Measurements from ENCODE around the gene DENND5A. TPM values are rescaled to one million over a fixed set of nuclear protein-coding genes. Genes with fewer than 3 reads are reported as not detected.
"Not testable (repeated sequence)": the region's sequence is repeated elsewhere in the genome, so short reads cannot be mapped to it uniquely, and the experiment has no call there.

DENND5A gene
- total and polyA plus RNA-seq, 8 donors: 20.0 to 32.1 (median 26.0) TPM

DNA sequence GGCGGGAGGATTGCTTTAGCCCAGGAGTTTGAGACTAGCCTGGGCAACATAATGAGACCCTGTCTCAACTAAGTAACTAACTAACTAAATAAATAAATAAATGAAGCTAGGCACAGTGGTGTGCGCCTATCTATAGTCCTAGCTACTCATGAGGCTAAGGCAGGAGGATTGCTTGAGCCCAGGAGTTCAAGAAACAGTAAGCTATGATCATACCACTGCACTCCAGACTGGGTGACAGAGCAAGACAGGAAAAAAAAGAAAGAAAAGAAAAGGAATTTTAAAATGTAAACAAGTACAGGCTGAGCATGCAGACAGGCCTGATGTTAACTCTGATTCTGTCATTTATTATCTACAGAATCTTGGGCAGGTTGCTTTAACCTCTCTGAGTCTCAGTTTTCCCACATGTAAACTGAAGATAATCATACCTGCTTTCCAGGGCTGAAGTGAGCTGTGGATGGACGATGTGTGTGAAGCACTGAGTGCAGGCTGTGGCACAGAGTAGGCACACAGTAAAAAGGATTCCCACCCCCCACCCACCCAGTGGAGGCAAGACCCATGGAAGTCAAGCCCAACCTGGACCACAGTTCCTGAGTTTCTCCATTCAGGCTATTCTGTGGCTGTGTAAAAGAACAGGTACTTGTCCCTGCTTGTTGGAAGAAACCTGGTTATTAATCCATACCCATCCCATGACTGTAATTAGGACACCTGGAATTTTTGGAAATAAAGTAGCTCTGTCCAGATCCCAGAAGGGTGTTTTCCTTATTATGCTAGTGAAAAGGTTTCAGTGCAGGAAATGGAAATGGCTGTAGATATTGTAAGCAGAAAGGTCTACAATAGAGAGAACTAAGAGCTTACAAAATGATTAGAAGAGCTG is 155.1 kb downstream of the DENND5A start:
- Histone ChIP-seq H3K4me3 (no peak overlapping the region), H3K27me3 (no peaks in the 10 kb centered on the region), H3K36me3 (no peaks in the 10 kb centered on the region), H3K4me1 (peaks cover 0 to 6% (median 0%) of the 10 kb centered on the region in 3 donors), H3K27ac (peak overlapping the region in 1 of 4 donors; percentile 14), H3K9me3 (no peaks in the 10 kb centered on the region)
- intact Hi-C loops (cut with DNase I): no loop called here
- TF ChIP-seq, protein P1, sequence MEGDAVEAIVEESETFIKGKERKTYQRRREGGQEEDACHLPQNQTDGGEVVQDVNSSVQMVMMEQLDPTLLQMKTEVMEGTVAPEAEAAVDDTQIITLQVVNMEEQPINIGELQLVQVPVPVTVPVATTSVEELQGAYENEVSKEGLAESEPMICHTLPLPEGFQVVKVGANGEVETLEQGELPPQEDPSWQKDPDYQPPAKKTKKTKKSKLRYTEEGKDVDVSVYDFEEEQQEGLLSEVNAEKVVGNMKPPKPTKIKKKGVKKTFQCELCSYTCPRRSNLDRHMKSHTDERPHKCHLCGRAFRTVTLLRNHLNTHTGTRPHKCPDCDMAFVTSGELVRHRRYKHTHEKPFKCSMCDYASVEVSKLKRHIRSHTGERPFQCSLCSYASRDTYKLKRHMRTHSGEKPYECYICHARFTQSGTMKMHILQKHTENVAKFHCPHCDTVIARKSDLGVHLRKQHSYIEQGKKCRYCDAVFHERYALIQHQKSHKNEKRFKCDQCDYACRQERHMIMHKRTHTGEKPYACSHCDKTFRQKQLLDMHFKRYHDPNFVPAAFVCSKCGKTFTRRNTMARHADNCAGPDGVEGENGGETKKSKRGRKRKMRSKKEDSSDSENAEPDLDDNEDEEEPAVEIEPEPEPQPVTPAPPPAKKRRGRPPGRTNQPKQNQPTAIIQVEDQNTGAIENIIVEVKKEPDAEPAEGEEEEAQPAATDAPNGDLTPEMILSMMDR (IDR thresholded peaks at IDR 0.05): no peak
- FAIRE-seq (no peak), DNase-seq (no peak), ATAC-seq (no peak)
- WGBS, 2 donors: 86 to 91% methylated on average over 3 of the region's 3 CpGs

DNA sequence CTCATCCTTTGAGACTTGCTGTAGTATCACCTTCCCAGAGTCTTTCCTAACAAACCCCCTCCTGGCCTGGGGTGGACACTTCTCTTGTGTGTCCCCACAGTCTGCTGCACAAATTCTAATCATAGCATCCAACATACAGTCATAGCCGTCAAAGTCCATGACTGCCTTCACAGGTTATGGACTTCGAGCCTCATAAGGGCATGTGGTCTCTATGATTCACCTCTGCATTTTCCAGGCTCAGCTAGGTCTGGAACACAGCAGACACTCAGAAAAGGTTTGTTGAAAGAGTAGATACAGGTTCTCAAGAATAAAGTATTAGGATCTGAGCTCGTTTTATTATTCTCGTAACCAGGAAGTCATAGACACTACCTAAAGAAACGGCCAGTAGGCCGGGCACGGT is 160.6 kb downstream of the DENND5A start:
- peak overlapping the region in 1 of 4 donors; percentile 66 for H3K27ac ChIP-seq
- TF ChIP-seq, protein P1 (IDR thresholded peaks at IDR 0.05): no peak

DNA sequence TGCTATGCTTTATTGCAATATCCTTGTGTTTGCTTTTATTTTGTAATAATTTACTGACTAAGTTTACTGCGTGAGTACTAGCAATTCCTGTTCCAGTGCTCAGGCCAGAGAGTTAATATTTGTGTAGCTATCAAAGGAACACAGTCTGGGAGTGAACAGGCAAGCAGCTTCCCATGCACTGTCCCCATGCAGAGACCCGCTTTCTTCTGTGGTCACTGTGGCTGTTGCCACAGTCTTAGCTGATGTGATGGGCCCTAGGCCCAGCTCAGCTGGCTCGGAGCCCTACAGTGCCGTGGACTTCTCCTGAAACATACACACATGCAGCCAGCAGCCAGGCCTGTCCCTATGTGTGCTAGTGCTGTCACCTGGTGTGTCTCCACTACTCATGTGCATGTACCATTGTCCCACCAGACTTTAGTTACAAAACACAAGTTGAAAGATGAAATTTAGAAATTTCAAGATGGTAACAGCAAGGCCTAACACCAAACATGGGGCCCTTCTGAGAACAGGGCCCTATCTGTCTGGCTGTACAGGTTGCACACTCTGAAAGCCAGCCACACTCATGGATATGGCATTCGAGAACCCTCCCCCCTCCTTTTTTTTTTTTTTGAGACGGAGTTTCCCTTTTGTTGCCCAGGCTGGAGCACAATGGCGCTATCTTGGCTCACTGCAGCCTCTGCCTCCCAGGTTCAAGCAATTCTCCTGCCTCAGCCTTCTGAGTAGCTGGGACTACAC is 161.4 kb downstream of the DENND5A start:
- DNase-seq (peak in 5 of 6 donors; percentile 44 to 78 (median 70)), ATAC-seq (peak; percentile 90 to 94 (median 92)), FAIRE-seq (no peak)
- TF ChIP-seq, protein P1 (IDR thresholded peaks at IDR 0.05): no peak
- H3K36me3 ChIP-seq: no peaks in the 10 kb centered on the region
- no peak overlapping the region for H3K4me3 ChIP-seq
- intact Hi-C loops (cut with DNase I): no loop called here
- no peaks in the 10 kb centered on the region for H3K9me3 ChIP-seq
- whole genome bisulfite sequencing, 2 donors: 44 to 46% methylated on average over 7 of the region's 7 CpGs
- H3K27ac ChIP-seq: peak overlapping the region in 2 of 4 donors; percentile 33 to 66
- no peaks in the 10 kb centered on the region for H3K27me3 ChIP-seq
- H3K4me1 ChIP-seq: peaks cover 7 to 15% (median 11%) of the 10 kb centered on the region in 3 donors

More for the DNA sequence above, 160.6 kb downstream of the DENND5A start:
- H3K27me3 ChIP-seq: no peaks in the 10 kb centered on the region
- no peaks in the 10 kb centered on the region for H3K36me3 ChIP-seq
- 94 to 97% methylated on average over 7 of the region's 7 CpGs for WGBS, 2 donors
- FAIRE-seq (no peak), ATAC-seq (peak in 1 of 4 donors; percentile 27), DNase-seq (no peak)
- H3K9me3 ChIP-seq: no peaks in the 10 kb centered on the region
- H3K4me1 ChIP-seq: peaks cover 7 to 15% (median 11%) of the 10 kb centered on the region in 3 donors
- intact Hi-C loops (cut with DNase I): no loop called here
- no peak overlapping the region for H3K4me3 ChIP-seq

DNA sequence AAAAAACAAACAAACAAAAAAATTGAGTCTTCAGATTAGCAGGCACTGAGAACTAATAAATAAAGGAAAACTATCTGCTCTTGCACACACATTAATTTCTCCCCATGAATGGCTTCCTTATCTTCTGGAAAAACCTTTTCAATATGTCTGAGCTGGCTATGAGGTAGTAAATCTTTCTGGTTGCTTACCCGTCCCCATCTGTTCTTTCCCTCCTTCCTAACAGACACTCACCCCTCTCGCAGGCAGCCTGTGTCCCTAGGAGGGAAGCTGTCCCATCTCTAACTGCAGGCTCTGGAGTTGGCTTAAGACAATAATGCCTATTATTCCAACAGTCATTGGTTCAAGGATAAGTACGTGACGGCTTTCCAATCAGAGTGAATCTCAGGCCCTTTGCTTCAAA is 165.5 kb downstream of the DENND5A start:
- TF ChIP-seq, protein P1 (IDR thresholded peaks at IDR 0.05): no peak
- DNase-seq: no peak
- no peak for FAIRE-seq
- 90 to 91% methylated on average over 4 of the region's 4 CpGs for WGBS, 2 donors
- no peaks in the 10 kb centered on the region for H3K9me3 ChIP-seq
- no peak overlapping the region for H3K4me3 ChIP-seq
- ATAC-seq: no peak
- H3K4me1 ChIP-seq: peaks cover 7 to 15% (median 11%) of the 10 kb centered on the region in 3 donors
- H3K36me3 ChIP-seq: no peaks in the 10 kb centered on the region
- H3K27ac ChIP-seq: no peak overlapping the region
- H3K27me3 ChIP-seq: no peaks in the 10 kb centered on the region
- intact Hi-C loops (cut with DNase I): no loop called here

DNA sequence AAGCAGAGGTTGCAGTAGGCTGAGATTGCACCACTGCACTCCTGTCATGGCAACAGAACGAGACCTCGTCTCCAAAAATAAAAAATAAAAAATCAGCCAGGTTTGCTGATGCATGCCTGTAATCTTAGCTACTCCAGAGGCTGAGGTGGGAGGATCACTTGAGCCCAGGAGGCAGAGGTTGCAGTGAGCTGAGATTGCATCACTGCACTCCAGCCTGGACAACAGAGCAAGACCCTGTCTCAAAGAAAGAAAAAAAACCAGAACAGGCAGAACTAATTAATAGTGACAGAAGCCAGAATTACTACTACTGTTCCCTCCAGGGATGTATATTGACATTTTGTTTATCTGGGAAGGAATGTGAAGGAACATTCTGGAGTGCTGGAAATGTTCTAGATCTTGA is 166.7 kb downstream of the DENND5A start:
- H3K9me3 ChIP-seq; H3K36me3 ChIP-seq; FAIRE-seq; DNase-seq; intact Hi-C loops (cut with DNase I); H3K27ac ChIP-seq; H3K4me3 ChIP-seq; ATAC-seq; H3K27me3 ChIP-seq: not testable (repeated sequence)
- 71 to 93% methylated on average over 2 of the region's 2 CpGs for WGBS, 2 donors
- H3K4me1 ChIP-seq: peaks cover 6 to 15% (median 9%) of the 10 kb centered on the region in 3 donors

DNA sequence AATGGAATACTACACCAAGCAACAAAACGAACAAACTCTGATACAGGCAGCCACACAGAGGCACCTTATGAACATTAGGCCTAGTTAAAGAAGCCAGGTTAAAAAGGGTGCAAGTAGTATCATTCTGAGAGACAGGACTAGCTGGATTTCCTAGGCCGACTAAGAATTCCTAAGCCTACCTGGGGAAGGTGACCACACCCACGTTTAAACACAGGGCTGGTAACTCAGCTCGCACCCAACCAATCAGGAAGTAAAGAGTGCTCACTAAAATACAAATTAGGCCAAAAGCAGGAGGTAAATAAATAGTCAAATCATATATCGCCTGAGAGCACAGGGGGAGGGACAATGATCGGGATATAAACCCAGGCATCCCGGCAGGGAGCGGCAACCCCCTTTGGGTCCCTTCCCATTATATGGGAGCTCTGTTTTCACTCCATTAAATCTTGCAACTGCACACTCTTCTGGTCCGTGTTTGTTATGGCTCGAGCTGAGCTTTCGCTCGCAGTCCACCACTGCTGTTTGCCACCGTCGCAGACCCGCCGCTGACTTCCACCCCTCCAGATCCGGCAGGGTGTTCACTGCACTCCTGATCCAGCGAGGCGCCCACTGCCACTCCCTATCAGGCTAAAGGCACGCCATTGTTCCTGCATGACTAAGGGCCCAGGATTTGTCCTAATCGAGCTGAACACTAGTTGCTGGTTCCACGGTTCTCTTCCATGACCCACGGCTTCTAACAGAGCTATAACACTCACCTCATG is 167.8 kb downstream of the DENND5A start:
- H3K27ac ChIP-seq; DNase-seq; intact Hi-C loops (cut with DNase I); H3K36me3 ChIP-seq; H3K27me3 ChIP-seq; H3K9me3 ChIP-seq; FAIRE-seq; ATAC-seq; H3K4me3 ChIP-seq: not testable (repeated sequence)
- WGBS, 2 donors: 82 to 84% methylated on average over 23 of the region's 23 CpGs
- peaks cover 0 to 17% (median 0%) of the 10 kb centered on the region in 3 donors for H3K4me1 ChIP-seq
